ENCODE data around the gene TBC1D16.
"Not testable (repeated sequence)": the region's sequence is repeated elsewhere in the genome, so short reads cannot be mapped to it uniquely, and the experiment has no call there.

TBC1D16 gene

DNA sequence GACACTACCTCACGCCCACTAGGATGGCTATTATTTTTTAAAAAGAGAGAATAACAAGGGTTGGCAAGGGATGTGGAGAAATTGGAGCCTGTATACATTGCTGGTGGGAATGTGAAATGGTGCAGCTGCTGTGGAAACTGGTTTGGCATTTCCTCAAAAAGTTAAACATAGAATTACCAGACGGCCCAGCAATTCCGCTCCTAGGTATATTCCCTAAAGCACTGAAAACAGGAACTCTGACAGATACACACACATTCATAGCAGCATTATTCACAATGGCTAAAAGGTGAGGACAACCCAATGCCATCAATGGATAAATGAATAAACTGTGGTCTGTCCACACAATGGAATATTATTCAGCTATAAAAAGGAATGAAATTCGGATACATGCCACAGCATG is 136.1 kb downstream of the TBC1D16 start:
- peaks cover 0 to 58% of the 10 kb centered on the region in 2 donors for H3K27me3 ChIP-seq
- no peaks in the 10 kb centered on the region for H3K4me1 ChIP-seq
- H3K27ac ChIP-seq, result no peak overlapping the region
- H3K36me3 ChIP-seq, result no peaks in the 10 kb centered on the region
- no peak for DNase-seq
- TF ChIP-seq, protein P1, sequence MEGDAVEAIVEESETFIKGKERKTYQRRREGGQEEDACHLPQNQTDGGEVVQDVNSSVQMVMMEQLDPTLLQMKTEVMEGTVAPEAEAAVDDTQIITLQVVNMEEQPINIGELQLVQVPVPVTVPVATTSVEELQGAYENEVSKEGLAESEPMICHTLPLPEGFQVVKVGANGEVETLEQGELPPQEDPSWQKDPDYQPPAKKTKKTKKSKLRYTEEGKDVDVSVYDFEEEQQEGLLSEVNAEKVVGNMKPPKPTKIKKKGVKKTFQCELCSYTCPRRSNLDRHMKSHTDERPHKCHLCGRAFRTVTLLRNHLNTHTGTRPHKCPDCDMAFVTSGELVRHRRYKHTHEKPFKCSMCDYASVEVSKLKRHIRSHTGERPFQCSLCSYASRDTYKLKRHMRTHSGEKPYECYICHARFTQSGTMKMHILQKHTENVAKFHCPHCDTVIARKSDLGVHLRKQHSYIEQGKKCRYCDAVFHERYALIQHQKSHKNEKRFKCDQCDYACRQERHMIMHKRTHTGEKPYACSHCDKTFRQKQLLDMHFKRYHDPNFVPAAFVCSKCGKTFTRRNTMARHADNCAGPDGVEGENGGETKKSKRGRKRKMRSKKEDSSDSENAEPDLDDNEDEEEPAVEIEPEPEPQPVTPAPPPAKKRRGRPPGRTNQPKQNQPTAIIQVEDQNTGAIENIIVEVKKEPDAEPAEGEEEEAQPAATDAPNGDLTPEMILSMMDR (IDR thresholded peaks at IDR 0.05), result no peak
- peaks cover 0 to 8% (median 7%) of the 10 kb centered on the region in 3 donors for H3K9me3 ChIP-seq
- intact Hi-C loops (cut with DNase I; ENCODE audit: low total_unique reads), result no loop called here
- no peak overlapping the region for H3K4me3 ChIP-seq

DNA sequence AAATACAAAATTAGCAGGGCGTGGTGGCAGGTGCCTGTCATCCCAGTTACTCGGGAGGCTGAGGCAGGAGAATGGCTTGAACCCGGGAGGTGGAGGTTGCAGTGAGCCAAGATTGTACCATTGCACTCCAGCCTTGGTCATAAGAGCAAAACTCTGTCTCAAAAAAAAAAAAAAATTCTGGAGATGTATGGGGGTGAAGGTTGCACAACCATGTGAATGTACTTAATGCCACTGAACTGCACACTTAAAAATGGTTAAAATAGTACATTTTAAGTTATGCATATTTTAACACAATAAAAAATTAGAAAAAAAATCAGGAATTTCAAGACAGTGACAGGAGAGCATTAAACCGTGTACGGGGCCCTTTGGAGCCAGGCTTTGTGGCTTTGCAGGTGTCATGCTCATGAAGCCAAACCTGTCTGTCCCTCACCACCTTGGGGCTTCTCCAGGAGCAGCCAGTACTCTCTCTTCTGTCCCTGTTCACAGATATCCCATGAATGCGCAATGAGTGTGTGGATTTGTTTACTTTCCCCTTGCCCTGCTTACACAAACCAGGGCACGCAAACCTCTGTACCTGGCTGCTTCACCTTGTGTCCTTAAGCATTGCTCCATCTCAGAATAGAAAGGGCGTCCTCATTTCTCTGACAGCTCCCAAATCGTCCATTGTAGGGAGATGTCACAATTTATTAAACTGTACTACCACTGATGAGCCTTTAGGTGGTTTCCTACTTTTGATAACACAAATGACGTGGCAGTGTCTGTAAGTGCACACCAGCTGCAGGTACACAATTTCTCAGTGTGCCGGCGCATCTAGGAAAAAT is 138.2 kb downstream of the TBC1D16 start:
- Histone ChIP-seq H3K27me3 (peaks cover 0 to 52% of the 10 kb centered on the region in 2 donors), H3K4me1 (no peaks in the 10 kb centered on the region), H3K4me3 (no peak overlapping the region), H3K9me3 (peaks cover 0 to 8% (median 7%) of the 10 kb centered on the region in 3 donors), H3K36me3 (no peaks in the 10 kb centered on the region), H3K27ac (no peak overlapping the region)
- intact Hi-C loops (cut with DNase I; ENCODE audit: low total_unique reads), result no loop called here
- TF ChIP-seq, protein P1 (IDR thresholded peaks at IDR 0.05), result no peak
- no peak for DNase-seq

DNA sequence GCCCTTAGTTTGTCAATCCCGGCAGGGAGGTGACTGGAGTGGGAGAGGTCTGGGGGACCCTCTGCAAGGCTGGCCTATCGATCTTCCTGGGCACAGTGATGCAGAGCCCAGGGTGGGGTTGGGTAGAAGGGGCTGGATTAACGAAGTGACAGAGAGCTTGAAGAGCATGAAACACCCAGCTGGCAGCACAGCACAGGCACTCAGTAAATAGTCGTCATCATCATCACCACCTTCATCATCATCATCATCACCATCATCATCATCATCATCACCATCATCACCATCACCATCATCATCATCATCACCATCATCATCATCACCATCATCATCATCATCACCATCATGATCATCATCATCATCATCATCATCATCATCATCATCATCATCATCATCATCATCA is 142.2 kb downstream of the TBC1D16 start:
- H3K27me3 ChIP-seq, result peaks cover 0 to 66% of the 10 kb centered on the region in 2 donors
- intact Hi-C loops (cut with DNase I; ENCODE audit: low total_unique reads); H3K36me3 ChIP-seq; H3K4me3 ChIP-seq; H3K27ac ChIP-seq; H3K4me1 ChIP-seq; H3K9me3 ChIP-seq: not testable (repeated sequence)
- DNase-seq, result peak in 1 of 2 donors; percentile 28

DNA sequence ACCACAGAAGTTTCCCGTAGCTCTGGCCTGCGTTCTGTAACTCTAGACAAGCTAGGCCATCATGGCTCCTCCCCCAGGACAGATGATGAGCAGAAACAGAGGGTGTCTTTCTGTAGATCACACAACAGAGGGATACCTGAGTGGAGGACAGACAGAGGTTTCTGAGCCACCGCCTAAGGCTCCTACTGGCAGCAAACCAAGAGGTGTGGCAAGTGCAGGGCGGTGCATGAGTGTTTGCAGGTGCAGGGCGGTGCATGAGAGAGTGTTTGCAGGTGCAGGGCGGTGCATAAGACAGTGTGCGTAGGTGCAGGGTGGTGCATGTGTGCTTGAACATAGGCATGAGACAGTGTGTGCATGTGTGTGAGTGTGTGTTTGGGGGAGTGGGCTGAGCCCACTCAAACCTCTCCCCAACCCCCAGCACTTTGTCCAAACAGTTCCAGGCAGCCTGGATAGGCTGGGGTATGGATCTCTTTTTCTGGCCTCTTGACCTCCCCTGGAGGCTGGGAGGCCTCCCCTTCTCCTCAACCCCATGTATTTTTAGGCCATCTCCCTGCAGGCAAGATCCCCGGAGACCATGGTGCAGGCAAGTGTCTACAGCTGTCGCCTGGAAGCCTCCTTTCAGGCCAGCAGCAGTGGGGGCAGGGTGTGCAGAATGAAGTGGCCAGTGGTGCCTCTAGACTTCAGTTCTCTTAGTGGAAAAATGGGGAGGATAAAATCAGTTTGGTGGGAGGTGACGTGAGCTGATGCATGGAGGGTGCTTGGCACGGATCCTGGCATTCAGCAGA is 143.0 kb downstream of the TBC1D16 start:
- TF ChIP-seq, protein P1 (IDR thresholded peaks at IDR 0.05), result no peak
- peaks cover 0 to 68% of the 10 kb centered on the region in 2 donors for H3K27me3 ChIP-seq
- H3K27ac ChIP-seq, result no peak overlapping the region
- peak in 1 of 2 donors; percentile 27 for DNase-seq
- H3K4me1 ChIP-seq, result no peaks in the 10 kb centered on the region
- intact Hi-C loops (cut with DNase I; ENCODE audit: low total_unique reads), result no loop called here
- H3K36me3 ChIP-seq, result no peaks in the 10 kb centered on the region
- H3K9me3 ChIP-seq, result no peaks in the 10 kb centered on the region
- H3K4me3 ChIP-seq, result no peak overlapping the region

DNA sequence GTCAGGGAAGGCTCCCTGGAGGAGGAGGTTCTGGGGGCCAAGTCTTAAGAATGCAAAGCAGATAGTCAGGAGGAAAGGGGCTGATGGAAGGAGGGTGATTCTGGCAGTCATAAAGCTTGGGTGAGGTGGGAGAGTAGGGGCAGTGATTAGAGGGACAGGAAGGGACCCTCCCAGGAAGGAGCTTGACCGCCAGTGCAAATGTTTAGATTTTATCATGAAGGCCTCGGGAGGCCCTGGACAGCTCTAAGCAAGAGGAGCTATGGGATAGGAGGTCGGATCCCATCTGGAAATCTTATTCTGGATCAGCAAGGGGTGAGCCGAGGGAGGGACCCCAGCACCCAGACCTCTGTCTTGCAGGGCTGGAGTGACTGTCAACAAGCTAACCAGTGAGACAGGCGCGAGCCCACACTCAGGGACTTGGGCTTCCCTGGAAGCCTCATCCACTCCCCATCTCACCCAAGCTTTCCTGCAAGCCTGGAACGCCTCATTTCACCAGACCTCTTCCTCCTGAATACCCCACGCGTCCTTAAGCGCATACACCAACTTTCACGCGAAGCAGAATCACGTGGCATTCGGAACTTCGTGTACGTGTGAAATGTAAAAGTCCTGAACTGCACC is 144.4 kb downstream of the TBC1D16 start:
- H3K27me3 ChIP-seq, result peaks cover 0 to 74% of the 10 kb centered on the region in 2 donors
- no peak overlapping the region for H3K4me3 ChIP-seq
- TF ChIP-seq, protein P1 (IDR thresholded peaks at IDR 0.05), result no peak
- intact Hi-C loops (cut with DNase I; ENCODE audit: low total_unique reads), result no loop called here
- no peaks in the 10 kb centered on the region for H3K9me3 ChIP-seq
- H3K4me1 ChIP-seq, result no peaks in the 10 kb centered on the region
- no peaks in the 10 kb centered on the region for H3K36me3 ChIP-seq
- DNase-seq, result peak in 1 of 2 donors; percentile 45
- H3K27ac ChIP-seq, result no peak overlapping the region
